ENCODE results near the gene MRAP2.

MRAP2 gene

DNA sequence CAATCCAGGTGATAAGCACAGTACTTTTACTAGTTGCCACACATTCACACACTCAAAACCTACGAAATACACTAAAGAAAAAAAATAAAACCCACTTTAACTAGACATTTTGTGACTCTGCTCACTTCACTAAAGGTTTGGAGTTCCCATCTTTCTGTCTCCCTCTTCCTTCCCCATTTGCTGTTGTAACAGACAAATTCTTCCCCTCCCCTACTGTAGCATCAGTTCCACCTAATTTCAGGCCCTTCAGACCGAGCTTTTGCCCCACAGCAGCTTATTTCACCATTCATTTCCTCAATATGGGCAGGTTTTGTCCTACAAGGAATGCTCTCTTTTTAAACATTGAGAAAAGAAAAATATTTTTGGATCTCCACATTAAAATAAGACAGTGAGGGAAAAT is 31.3 kb upstream of the MRAP2 start:
- Histone ChIP-seq H3K4me3 (ENCODE audit: low read depth, low read length, poor library complexity, severe bottlenecking) (no peak overlapping the region), H3K9ac (ENCODE audit: low read length) (no peak overlapping the region), H2AFZ (ENCODE audit: low read length) (no peak overlapping the region), H3K9me3 (ENCODE audit: low read length) (no peaks in the 10 kb centered on the region), H3K4me2 (ENCODE audit: low read length) (no peak overlapping the region), H3K4me1 (ENCODE audit: insufficient read depth, low read length, severe bottlenecking) (no peaks in the 10 kb centered on the region), H3K79me2 (ENCODE audit: insufficient read depth, low read length) (no peaks in the 10 kb centered on the region), H3K27me3 (ENCODE audit: insufficient read depth, low read length) (no peaks in the 10 kb centered on the region), H4K20me1 (ENCODE audit: insufficient read depth, low read length) (no peaks in the 10 kb centered on the region), H3K36me3 (ENCODE audit: insufficient read depth, low read length) (no peaks in the 10 kb centered on the region), H3F3A (ENCODE audit: insufficient read depth, low read length) (no peaks in the 10 kb centered on the region), H3K9me2 (ENCODE audit: low read depth, low read length) (no peaks in the 10 kb centered on the region), H3K27ac (ENCODE audit: low read depth, low read length, poor library complexity, severe bottlenecking) (no peak overlapping the region)
- no peak for TF ChIP-seq CTCF (IDR thresholded peaks at IDR 0.05; ENCODE audit: low read length)
- no peak for TF ChIP-seq EZH2 (IDR thresholded peaks at IDR 0.05; ENCODE audit: borderline replicate concordance, low read length)

DNA sequence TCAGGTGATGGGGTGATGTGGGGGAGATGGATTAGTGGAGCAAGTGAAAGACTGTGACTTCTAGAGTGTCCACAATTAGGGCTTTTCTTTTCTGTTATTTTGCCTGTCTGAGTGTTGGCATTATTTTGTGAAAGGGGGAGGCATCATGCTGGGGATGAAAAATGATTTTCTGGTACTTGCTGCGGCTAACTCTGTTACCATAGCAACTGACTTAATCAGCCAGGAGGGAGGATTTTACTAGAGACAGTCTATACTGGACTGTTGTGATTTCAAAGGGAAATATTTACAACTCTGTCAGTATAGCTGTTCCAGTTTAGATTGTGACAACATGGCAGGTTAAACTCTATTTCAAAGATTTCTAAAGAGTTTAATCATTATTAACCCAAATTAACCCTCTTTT is 30.4 kb upstream of the MRAP2 start:
- Histone ChIP-seq H3K36me3 (ENCODE audit: insufficient read depth, low read length) (no peaks in the 10 kb centered on the region), H3K9me2 (ENCODE audit: low read depth, low read length) (no peaks in the 10 kb centered on the region), H3K4me1 (ENCODE audit: insufficient read depth, low read length, severe bottlenecking) (no peaks in the 10 kb centered on the region), H3K4me2 (ENCODE audit: low read length) (no peak overlapping the region), H3K9me3 (ENCODE audit: low read length) (no peaks in the 10 kb centered on the region), H2AFZ (ENCODE audit: low read length) (no peak overlapping the region), H3K4me3 (ENCODE audit: low read depth, low read length, poor library complexity, severe bottlenecking) (no peak overlapping the region), H3K79me2 (ENCODE audit: insufficient read depth, low read length) (no peaks in the 10 kb centered on the region), H4K20me1 (ENCODE audit: insufficient read depth, low read length) (no peaks in the 10 kb centered on the region), H3F3A (ENCODE audit: insufficient read depth, low read length) (no peaks in the 10 kb centered on the region), H3K27me3 (ENCODE audit: insufficient read depth, low read length) (no peaks in the 10 kb centered on the region), H3K9ac (ENCODE audit: low read length) (no peak overlapping the region), H3K27ac (ENCODE audit: low read depth, low read length, poor library complexity, severe bottlenecking) (no peak overlapping the region)
- TF ChIP-seq EZH2 (IDR thresholded peaks at IDR 0.05; ENCODE audit: borderline replicate concordance, low read length) (no peak), CTCF (IDR thresholded peaks at IDR 0.05; ENCODE audit: low read length) (no peak)

DNA sequence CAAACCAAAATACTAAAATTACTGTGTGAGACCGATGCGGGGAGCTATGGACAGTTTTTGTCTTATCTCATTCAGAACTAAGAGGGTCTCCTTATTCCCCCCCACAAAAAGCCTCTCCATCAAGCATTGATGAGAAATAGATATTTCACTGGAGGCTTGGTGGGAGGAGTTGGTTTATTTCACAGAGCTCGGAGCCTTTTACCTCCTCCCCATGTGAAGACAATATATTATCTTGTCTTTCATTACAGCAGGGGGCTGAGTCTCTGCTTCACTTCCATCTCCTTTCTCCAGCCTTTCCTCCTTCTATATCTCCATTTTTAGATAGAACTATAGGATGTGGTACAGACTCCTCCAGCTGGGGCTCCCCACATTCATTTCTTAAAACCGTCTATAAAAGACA is 29.9 kb upstream of the MRAP2 start:
- Histone ChIP-seq H3K36me3 (ENCODE audit: insufficient read depth, low read length) (no peaks in the 10 kb centered on the region), H3F3A (ENCODE audit: insufficient read depth, low read length) (no peaks in the 10 kb centered on the region), H3K4me3 (ENCODE audit: low read depth, low read length, poor library complexity, severe bottlenecking) (no peak overlapping the region), H3K27me3 (ENCODE audit: insufficient read depth, low read length) (no peaks in the 10 kb centered on the region), H3K4me2 (ENCODE audit: low read length) (no peak overlapping the region), H3K27ac (ENCODE audit: low read depth, low read length, poor library complexity, severe bottlenecking) (no peak overlapping the region), H4K20me1 (ENCODE audit: insufficient read depth, low read length) (no peaks in the 10 kb centered on the region), H3K79me2 (ENCODE audit: insufficient read depth, low read length) (no peaks in the 10 kb centered on the region), H2AFZ (ENCODE audit: low read length) (no peak overlapping the region), H3K9me3 (ENCODE audit: low read length) (no peaks in the 10 kb centered on the region), H3K9ac (ENCODE audit: low read length) (no peak overlapping the region), H3K9me2 (ENCODE audit: low read depth, low read length) (no peaks in the 10 kb centered on the region), H3K4me1 (ENCODE audit: insufficient read depth, low read length, severe bottlenecking) (no peaks in the 10 kb centered on the region)
- TF ChIP-seq CTCF (IDR thresholded peaks at IDR 0.05; ENCODE audit: low read length), result no peak
- TF ChIP-seq EZH2 (IDR thresholded peaks at IDR 0.05; ENCODE audit: borderline replicate concordance, low read length), result no peak

All from OCI-LY1 (cell line).